Dermis microvascular lymphatic vessel endothelial cell (primary cell): Measurements from ENCODE around the gene SCAI. TPM values are rescaled to one million over a fixed set of nuclear protein-coding genes. Genes with fewer than 3 reads are reported as not detected.

Experiments used
- DNase-seq, 2 donors: peaks; one replicate each; pipeline versions ENCODE4 v3.0.0 to v3.0.0-alpha.2; 2010; ENCODE audit warnings: low read depth in 2 of 2
- total RNA-seq: library from RNA; depleted of rRNA; stranded (reverse); fragments of >200 nt; gene quantifications from 2 replicates; pipeline ENCODE4 v1.2.1, GENCODE V29; 2014

Gene SCAI
- total RNA-seq, 1 donor from 2014 or later: 2.7 TPM

GRCh38 chr9:124894035-124894740 lies 249.1 kb downstream of the SCAI start:
- no peak for DNase-seq

Other genes with a start within 250 kb of the SCAI start
- 5.9 and 7.6 TPM in 2 replicates for gene GOLGA1, start 202.4 kb downstream of the SCAI start, total RNA-seq
- gene PPP6C, start 46.3 kb upstream of the SCAI start, total RNA-seq: 15.4 and 23.4 TPM in 2 replicates
- gene RABEPK, start 57.0 kb upstream of the SCAI start, total RNA-seq: 18.0 and 21.6 TPM in 2 replicates
- 99.9 and 138 TPM in 2 replicates for gene HSPA5, start 97.8 kb upstream of the SCAI start, total RNA-seq
- gene GAPVD1, start 118.3 kb upstream of the SCAI start, total RNA-seq: 44.0 and 59.7 TPM in 2 replicates